ENCODE results near the gene GFER.

- TF ChIP-seq CTCF (conservative IDR thresholded peaks at IDR 0.05) (no peak), ZFX (IDR thresholded peaks at IDR 0.05) (no peak)
Observed at GRCh38 chr16:1980770-1981087, 3.3 kb upstream of the GFER start.

Data from C4-2B (cell line).